OCI-LY7 (cell line): ENCODE measurements around the gene APEX1. TPM values are rescaled to one million over a fixed set of nuclear protein-coding genes. Genes with fewer than 3 reads are reported as not detected.
A peak's percentile ranks its signal among the peaks of the same experiment; 100 is the strongest.

Source experiments
- BruUV-seq: library from RNA; stranded (reverse); fragments of 400-500 nt; replicated peaks from 2 replicates; lab custom pipeline; 2021; lab: Mats Ljungman, UMichigan
- CTCF ChIA-PET: fragments of 300-600 bp; sonication (Branson Sonifier 250); formaldehyde crosslinking; loops from one replicate; lab custom pipeline; 2022; ENCODE audit warnings: antibody characterized with exemption; ENCODE audit not compliant: unreplicated experiment; lab: Charles Lee
- POLR2A ChIA-PET: fragments of 300-600 bp; sonication (Branson Sonifier 250); formaldehyde crosslinking; loops from one replicate; lab custom pipeline; 2022; ENCODE audit warnings: antibody characterized with exemption; lab: Charles Lee
- DNase-seq: peaks from one replicate; pipeline ENCODE4 v3.0.0-alpha.2; 2015; ENCODE audit warnings: low spot score
- H2AFZ ChIP-seq: fragments of 200-600 bp; sonication (generic), shearing (Covaris generic); 2 replicates; pipeline ENCODE4 v1.6.1; 2014; ENCODE audit warnings: mild to moderate bottlenecking, antibody characterized with exemption, low read length, moderate library complexity
- H3K27ac ChIP-seq: fragments of 200-600 bp; sonication (generic); 2 replicates; pipeline ENCODE4 v1.5.1; 2014; ENCODE audit warnings: mixed run types, low read depth, mild to moderate bottlenecking, moderate library complexity, low read length, inconsistent platforms; ENCODE audit not compliant: poor library complexity, severe bottlenecking
- H3K36me3 ChIP-seq: fragments of 200-600 bp; sonication (generic); 2 replicates; pipeline ENCODE4 v1.6.1; 2014; ENCODE audit warnings: mild to moderate bottlenecking, antibody characterized with exemption, low read length, moderate library complexity, mixed read lengths; ENCODE audit not compliant: insufficient read depth
- H3K4me1 ChIP-seq: fragments of 200-600 bp; sonication (generic); 2 replicates; pipeline ENCODE4 v1.5.1; 2014; ENCODE audit warnings: mild to moderate bottlenecking, low read length; ENCODE audit not compliant: insufficient read depth, poor library complexity, severe bottlenecking
- H3K4me2 ChIP-seq: fragments of 200-600 bp; sonication (generic); 2 replicates; pipeline ENCODE4 v1.6.1; 2014; ENCODE audit warnings: mild to moderate bottlenecking, low read length
- H3K4me3 ChIP-seq: fragments of 200-600 bp; sonication (generic); 2 replicates; pipeline ENCODE4 v1.5.1; 2014; ENCODE audit warnings: mild to moderate bottlenecking, low read depth, low read length; ENCODE audit not compliant: poor library complexity, severe bottlenecking
- H3K79me2 ChIP-seq: fragments of 200-600 bp; sonication (generic); 2 replicates; pipeline ENCODE4 v1.6.1; 2016; ENCODE audit warnings: low read depth, mild to moderate bottlenecking, low read length, moderate library complexity, mixed read lengths; ENCODE audit not compliant: insufficient read depth
- H3K9me2 ChIP-seq: fragments of 200-600 bp; sonication (generic); 2 replicates; pipeline ENCODE4 v1.6.1; 2016; ENCODE audit warnings: mild to moderate bottlenecking, low read length, mixed read lengths; ENCODE audit not compliant: insufficient read depth
- H3K9me3 ChIP-seq: fragments of 200-600 bp; sonication (generic); 2 replicates; pipeline ENCODE4 v1.6.1; 2014; ENCODE audit warnings: mild to moderate bottlenecking, mixed run types, low read length, mixed read lengths
- H4K20me1 ChIP-seq: fragments of 200-600 bp; sonication (generic); 2 replicates; pipeline ENCODE4 v1.6.1; 2014; ENCODE audit warnings: mild to moderate bottlenecking, antibody characterized with exemption, low read length, moderate library complexity, mixed read lengths; ENCODE audit not compliant: insufficient read depth
- CTCF ChIP-seq: fragments of 200-600 bp; sonication (generic); conservative IDR thresholded peaks from 2 replicates; pipeline ENCODE4 v1.5.1; 2014; ENCODE audit warnings: mild to moderate bottlenecking, antibody characterized with exemption, low read length, moderate library complexity, mixed read lengths
- EZH2phosphoT487 ChIP-seq: fragments of 200-600 bp; sonication (generic); IDR thresholded peaks from 2 replicates; pipeline ENCODE4 v1.6.1; 2018; ENCODE audit warnings: low read depth, borderline replicate concordance, mild to moderate bottlenecking, mixed run types, antibody characterized with exemption, low read length, moderate library complexity, mixed read lengths
- intact Hi-C: fragments of 100-400 bp; cut with micrococcal nuclease; formaldehyde crosslinking; loops from one replicate; pipeline ENCODE4 v1.10.0; 2022; ENCODE audit not compliant: unreplicated experiment
- total RNA-seq, 2 experiments: library from RNA; depleted of rRNA in 1 of 2; stranded (reverse); fragments of >200 nt in 1 of 2; shearing (Covaris generic) in 1 of 2; gene quantifications; 2 replicates each; pipeline ENCODE4 v1.2.3, GENCODE V29; 2014 to 2022

Gene APEX1
- total RNA-seq, 2 experiments from 2014 or later = 117 to 203 TPM

- no peak overlapping the region for H3K4me2 ChIP-seq
- H4K20me1 ChIP-seq = no peaks in the 10 kb centered on the region
- H3K4me3 ChIP-seq = no peak overlapping the region
- H3K27ac ChIP-seq = no peak overlapping the region
- DNase-seq = no peak
- H3K36me3 ChIP-seq = no peaks in the 10 kb centered on the region
- no peaks in the 10 kb centered on the region for H3K9me2 ChIP-seq
- CTCF ChIA-PET = no interaction called here
- no peak overlapping the region for H2AFZ ChIP-seq
- intact Hi-C loops = no loop called here
- H3K4me1 ChIP-seq = no peaks in the 10 kb centered on the region
- no TSS peak for BruUV-seq
- no peaks in the 10 kb centered on the region for H3K9me3 ChIP-seq
- TF ChIP-seq CTCF (no peak), EZH2phosphoT487 (no peak)
- no peaks in the 10 kb centered on the region for H3K79me2 ChIP-seq
- POLR2A ChIA-PET = no interaction called here
Observed at GRCh38 chr14:20485900-20486299, 30.9 kb downstream of the APEX1 start.

- CTCF ChIA-PET = no interaction called here
- H3K9me2 ChIP-seq = no peaks in the 10 kb centered on the region
- no peaks in the 10 kb centered on the region for H3K79me2 ChIP-seq
- no peaks in the 10 kb centered on the region for H3K4me1 ChIP-seq
- TF ChIP-seq EZH2phosphoT487 = no peak
- TF ChIP-seq CTCF = no peak
- no peaks in the 10 kb centered on the region for H4K20me1 ChIP-seq
- DNase-seq = no peak
- no peaks in the 10 kb centered on the region for H3K36me3 ChIP-seq
- no TSS peak for BruUV-seq
- no peaks in the 10 kb centered on the region for H3K9me3 ChIP-seq
- POLR2A ChIA-PET = interaction anchor here (0.5 to 1.3 kb wide), 3 partner anchors 8 to 179 kb away, joined by 3 to 5 read pairs (median 3); no protein-coding TSS in a partner anchor
- no peak overlapping the region for H3K4me3 ChIP-seq
- no peak overlapping the region for H2AFZ ChIP-seq
- intact Hi-C loops = no loop called here
- H3K4me2 ChIP-seq = no peak overlapping the region
- no peak overlapping the region for H3K27ac ChIP-seq
Observed at GRCh38 chr14:20486684-20487395, 31.8 kb downstream of the APEX1 start.

- no peak overlapping the region for H3K4me3 ChIP-seq
- no peak overlapping the region for H3K4me2 ChIP-seq
- POLR2A ChIA-PET = interaction anchor here (0.5 to 2.3 kb wide), 5 partner anchors 9 to 178 kb away, joined by 3 to 6 read pairs (median 4); partner anchors contain the start of gene PNP
- intact Hi-C loops = no loop called here
- H3K36me3 ChIP-seq = no peaks in the 10 kb centered on the region
- H4K20me1 ChIP-seq = no peaks in the 10 kb centered on the region
- TF ChIP-seq EZH2phosphoT487 = no peak
- peak; percentile 33; the same call in 1 of the 2 replicates for TF ChIP-seq CTCF
- no TSS peak for BruUV-seq
- H3K9me2 ChIP-seq = no peaks in the 10 kb centered on the region
- H3K9me3 ChIP-seq = no peaks in the 10 kb centered on the region
- CTCF ChIA-PET = no interaction called here
- H3K27ac ChIP-seq = no peak overlapping the region
- no peaks in the 10 kb centered on the region for H3K79me2 ChIP-seq
- H2AFZ ChIP-seq = no peak overlapping the region
- no peaks in the 10 kb centered on the region for H3K4me1 ChIP-seq
- no peak for DNase-seq
Observed at GRCh38 chr14:20487396-20487725, 32.3 kb downstream of the APEX1 start.
